HCT116 (cell line): ENCODE data around the gene RHEB.

Experiments used
- EZH2phosphoT487 ChIP-seq: fragments of 200-600 bp; IDR thresholded peaks from 2 replicates; pipeline ENCODE4 v1.6.1; 2018; ENCODE audit warnings: antibody characterized with exemption, borderline replicate concordance
- JUND ChIP-seq: IDR thresholded peaks from 2 replicates; pipeline ENCODE4 v1.6.1; 2012
- SIN3A ChIP-seq: IDR thresholded peaks from 2 replicates; pipeline ENCODE4 v1.6.1; 2012; ENCODE audit warnings: low read depth

- TF ChIP-seq JUND, result no peak
- no peak for TF ChIP-seq SIN3A
- no peak for TF ChIP-seq EZH2phosphoT487
Observed at GRCh38 chr7:151509670-151510333, 9.9 kb downstream of the RHEB start.
